Sigmoid colon (tissue), 7 donors: ENCODE data around the gene PCDHGA2. TPM values are rescaled to one million over a fixed set of nuclear protein-coding genes. Genes with fewer than 3 reads are reported as not detected.

ENCODE experiments used
- DNase-seq: peaks from one replicate; pipeline ENCODE4 v3.0.0-alpha.2; 2019
- H3K27ac ChIP-seq, 4 donors: fragments of 200-600 bp; sonication (generic); one replicate each; pipeline ENCODE4 v1.5.1; 2016 to 2019; ENCODE audit warnings: mild to moderate bottlenecking in 1 of 4
- H3K27me3 ChIP-seq, 3 donors: fragments of 200-600 bp; sonication (generic); one replicate each; pipeline ENCODE4 v1.5.1; 2019; ENCODE audit warnings: mild to moderate bottlenecking in 1 of 3
- H3K36me3 ChIP-seq, 4 donors: fragments of 200-600 bp; sonication (generic); one replicate each; pipeline ENCODE4 v1.5.1; 2016 to 2019
- H3K4me1 ChIP-seq, 4 donors: fragments of 200-600 bp; sonication (generic); one replicate each; pipeline ENCODE4 v1.5.1; 2017 to 2019
- H3K4me3 ChIP-seq, 4 donors: fragments of 200-600 bp; sonication (generic); one replicate each; pipeline ENCODE4 v1.5.1; 2017 to 2019; ENCODE audit warnings: mild to moderate bottlenecking in 2 of 4, moderate library complexity in 1 of 4
- H3K9me3 ChIP-seq, 4 donors: fragments of 200-600 bp in 3 of 4; sonication (generic) in 3 of 4; one replicate each; pipeline versions ENCODE4 v1.5.1 to v1.6.1; 2013 to 2019
- CTCF ChIP-seq, 4 experiments: fragments of 450-650 bp in 3 of 4; fragments of 200-600 bp in 1 of 4; IDR thresholded peaks; one replicate each; pipeline ENCODE4 v1.5.1; 2016 to 2019; ENCODE audit warnings: antibody characterized with exemption in 4 of 4, mild to moderate bottlenecking in 3 of 4, moderate library complexity in 2 of 4
- EP300 ChIP-seq, 4 donors: sonication (generic); formaldehyde crosslinking; IDR thresholded peaks; one replicate each; pipeline ENCODE4 v1.6.1; 2017; ENCODE audit warnings: antibody characterized with exemption in 4 of 4
- POLR2A ChIP-seq, 2 donors: fragments of 450-650 bp; IDR thresholded peaks; one replicate each; pipeline ENCODE4 v1.6.1; 2016; ENCODE audit warnings: antibody characterized with exemption in 2 of 2, mild to moderate bottlenecking in 2 of 2, moderate library complexity in 2 of 2
- POLR2AphosphoS5 ChIP-seq, 4 donors: sonication (generic); formaldehyde crosslinking; IDR thresholded peaks; one replicate each; pipeline ENCODE4 v1.6.1; 2017; ENCODE audit warnings: antibody characterized with exemption in 4 of 4
- WGBS, 2 donors: extraction: QIAGEN DNeasy Blood & Tissue Kit; methylation state at CpG; one replicate each; pipeline ENCODE4 v1.1.7; 2013; 5-methylcytosine and 5-hydroxymethylcytosine counted together
- intact Hi-C: fragments of 100-400 bp; cut with DNase I; formaldehyde crosslinking; loops from one replicate; pipeline ENCODE4 v1.15.1; 2023
- polyA plus RNA-seq, 3 donors: library from polyadenylated mRNA; stranded (reverse); fragments of 200-250 nt; gene quantifications; one replicate each; pipeline ENCODE4 v1.2.3, GENCODE V29; 2013
- total RNA-seq, 4 donors: library from RNA; depleted of rRNA; stranded (reverse); fragments of >200 nt; gene quantifications; one replicate each; pipeline ENCODE4 v1.1.0, GENCODE V29; 2016
- donor health status: healthy with polysubstance abuse.
- donor health status: Bipolar disorder and iron deficiency.
- donor health status: healthy.

Gene PCDHGA2
- total and polyA plus RNA-seq, 7 donors = 0.47 to 4.9 (median 3.6) TPM; not detected in 2

DNA sequence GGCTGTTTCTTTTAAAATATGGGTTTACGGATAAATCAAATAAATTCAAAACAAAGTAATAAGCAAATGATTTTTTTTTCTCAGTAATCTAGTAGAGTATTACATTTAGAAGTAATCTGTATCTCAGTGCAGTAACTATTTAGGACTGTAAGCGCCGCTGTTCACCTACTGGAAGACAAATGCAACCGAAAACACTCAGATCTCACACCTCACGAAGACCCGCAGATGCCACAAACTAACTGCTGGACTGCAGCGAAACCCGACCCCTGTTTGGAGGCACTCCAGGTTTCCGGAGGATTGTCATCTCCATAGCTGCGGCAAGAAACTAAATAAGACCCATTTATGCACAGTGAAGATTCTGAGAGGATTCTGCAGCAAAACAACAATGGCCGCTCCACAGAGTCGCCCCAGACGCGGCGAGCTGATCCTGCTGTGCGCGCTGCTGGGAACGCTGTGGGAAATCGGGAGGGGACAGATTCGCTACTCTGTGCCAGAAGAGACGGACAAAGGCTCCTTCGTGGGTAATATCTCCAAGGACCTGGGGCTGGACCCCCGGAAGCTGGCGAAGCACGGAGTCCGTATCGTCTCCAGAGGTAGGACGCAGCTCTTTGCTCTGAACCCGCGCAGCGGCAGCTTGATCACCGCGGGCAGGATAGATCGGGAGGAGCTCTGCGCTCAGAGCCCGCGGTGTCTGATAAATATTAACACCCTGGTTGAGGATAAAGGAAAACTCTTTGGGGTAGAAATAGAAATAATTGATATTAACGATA, 54.1 kb downstream of the PCDHGA2 start, which contains the start of gene PCDHGA8:
Gene PCDHGA8, plus strand, starts transcription at position 205 of the 770 bp plus-strand sequence. Its CDS starts 181 bp downstream, at position 386.
- H3K4me1 ChIP-seq = no peaks in the 10 kb centered on the region
- TF ChIP-seq EP300 (IDR thresholded peaks at IDR 0.05) = no peak
- TF ChIP-seq POLR2A (IDR thresholded peaks at IDR 0.05) = no peak
- no peak for TF ChIP-seq CTCF (IDR thresholded peaks at IDR 0.05)
- TF ChIP-seq POLR2AphosphoS5 (IDR thresholded peaks at IDR 0.05) = no peak
- 34 to 60% methylated on average over 38 of the region's 38 CpGs for whole genome bisulfite sequencing, 2 donors
- H3K4me3 ChIP-seq = no peak within 1 kb of the TSS
- peaks cover 36 to 91% (median 64%) of the 10 kb centered on the region in 4 donors for H3K9me3 ChIP-seq
- no peak within 1 kb of the TSS for H3K27ac ChIP-seq
- no peaks in the 10 kb centered on the region for H3K36me3 ChIP-seq
- intact Hi-C loops = no loop called here
- DNase-seq = no peak
- H3K27me3 ChIP-seq = peaks cover 0 to 17% (median 0%) of the 10 kb centered on the region in 3 donors

Other genes with a start within 250 kb of the PCDHGA2 start
Only the 30 nearest of the 38 such genes appear.
- gene PCDHB9, start 151.6 kb upstream of the PCDHGA2 start, total RNA-seq = 1 to 10 TPM; 2.1 to 6.2 (median 5.1) TPM
- under 1 TPM in 2 of 3 donors, not detected in 1; under 0.01 to 0.26 TPM for gene PCDHB9, start 151.6 kb upstream of the PCDHGA2 start, polyA plus RNA-seq
- 1 to 10 TPM; 3.9 to 6.2 (median 4.9) TPM for gene PCDHB10, start 146.4 kb upstream of the PCDHGA2 start, total RNA-seq
- under 1 TPM in 2 of 3 donors, not detected in 1; 0.60 to 0.80 TPM for gene PCDHB10, start 146.4 kb upstream of the PCDHGA2 start, polyA plus RNA-seq
- 1 to 10 TPM; 1.8 to 5.0 (median 3.6) TPM for gene PCDHB11, start 139.1 kb upstream of the PCDHGA2 start, total RNA-seq
- under 1 TPM in 1 of 3 donors, not detected in 2; 0.34 TPM for gene PCDHB11, start 139.1 kb upstream of the PCDHGA2 start, polyA plus RNA-seq
- 10 to 100 TPM in 1 of 4 donors, 1 to 10 TPM in 3; 4.3 to 10.2 (median 5.7) TPM for gene PCDHB12, start 130.0 kb upstream of the PCDHGA2 start, total RNA-seq
- gene PCDHB12, start 130.0 kb upstream of the PCDHGA2 start, polyA plus RNA-seq = under 1 TPM in 2 of 3 donors, not detected in 1; 0.34 to 0.60 TPM
- 1 to 10 TPM; 3.3 to 7.8 (median 6.1) TPM for gene PCDHB13, start 124.8 kb upstream of the PCDHGA2 start, total RNA-seq
- under 1 TPM in 2 of 3 donors, not detected in 1; 0.23 to 0.52 TPM for gene PCDHB13, start 124.8 kb upstream of the PCDHGA2 start, polyA plus RNA-seq
- gene PCDHB14, start 115.4 kb upstream of the PCDHGA2 start, total RNA-seq = 10 to 100 TPM in 1 of 4 donors, 1 to 10 TPM in 3; 6.3 to 10.5 (median 8.3) TPM
- gene PCDHB14, start 115.4 kb upstream of the PCDHGA2 start, polyA plus RNA-seq = 1 to 10 TPM in 1 of 3 donors, not detected in 2; 1.0 TPM
- 1 to 10 TPM; 2.9 to 7.3 (median 5.4) TPM for gene PCDHB15, start 93.4 kb upstream of the PCDHGA2 start, total RNA-seq
- under 1 TPM in 2 of 3 donors, not detected in 1; 0.23 to 0.93 TPM for gene PCDHB15, start 93.4 kb upstream of the PCDHGA2 start, polyA plus RNA-seq
- under 1 TPM in 2 of 4 donors, not detected in 2; 0.81 to 0.82 TPM for gene SLC25A2, start 34.7 kb upstream of the PCDHGA2 start, total RNA-seq
- gene SLC25A2, start 34.7 kb upstream of the PCDHGA2 start, polyA plus RNA-seq = under 1 TPM in 1 of 3 donors, not detected in 2; 0.35 TPM
- 10 to 100 TPM; 44.9 to 62.2 (median 48.1) TPM for gene TAF7, start 18.0 kb upstream of the PCDHGA2 start, total RNA-seq
- 10 to 100 TPM; 60.1 to 68.0 (median 62.7) TPM for gene TAF7, start 18.0 kb upstream of the PCDHGA2 start, polyA plus RNA-seq
- 1 to 10 TPM in 3 of 4 donors, under 1 TPM in 1; 0.71 to 1.4 (median 1.1) TPM for gene PCDHGA1, start 8.2 kb upstream of the PCDHGA2 start, total RNA-seq
- gene PCDHGA1, start 8.2 kb upstream of the PCDHGA2 start, polyA plus RNA-seq = under 1 TPM in 1 of 3 donors, not detected in 2; 0.26 TPM
- gene PCDHGA3, start 5.1 kb downstream of the PCDHGA2 start, total RNA-seq = 1 to 10 TPM; 1.5 to 4.4 (median 3.1) TPM
- under 1 TPM in 2 of 3 donors, not detected in 1; 0.19 to 0.60 TPM for gene PCDHGA3, start 5.1 kb downstream of the PCDHGA2 start, polyA plus RNA-seq
- gene PCDHGB1, start 11.3 kb downstream of the PCDHGA2 start, total RNA-seq = 1 to 10 TPM; 2.5 to 8.4 (median 4.1) TPM
- gene PCDHGB1, start 11.3 kb downstream of the PCDHGA2 start, polyA plus RNA-seq = under 1 TPM in 1 of 3 donors, not detected in 2; 0.26 TPM
- gene PCDHGA4, start 16.3 kb downstream of the PCDHGA2 start, total RNA-seq = 10 to 100 TPM in 1 of 4 donors, 1 to 10 TPM in 3; 5.0 to 11.3 (median 6.7) TPM
- under 1 TPM in 1 of 3 donors, not detected in 2; 0.47 TPM for gene PCDHGA4, start 16.3 kb downstream of the PCDHGA2 start, polyA plus RNA-seq
- gene PCDHGB2, start 21.2 kb downstream of the PCDHGA2 start, total RNA-seq = 10 to 100 TPM in 2 of 4 donors, 1 to 10 TPM in 2; 4.3 to 12.9 (median 8.0) TPM
- gene PCDHGB2, start 21.2 kb downstream of the PCDHGA2 start, polyA plus RNA-seq = under 1 TPM in 1 of 3 donors, not detected in 2; 0.51 TPM
- 1 to 10 TPM; 5.3 to 8.3 (median 7.2) TPM for gene PCDHGA5, start 25.4 kb downstream of the PCDHGA2 start, total RNA-seq
- gene PCDHGA5, start 25.4 kb downstream of the PCDHGA2 start, polyA plus RNA-seq = under 1 TPM in 1 of 3 donors, not detected in 2; 0.57 TPM
- gene PCDHGB3, start 31.5 kb downstream of the PCDHGA2 start, total RNA-seq = 10 to 100 TPM in 1 of 4 donors, 1 to 10 TPM in 3; 6.1 to 16.1 (median 7.7) TPM
- gene PCDHGB3, start 31.5 kb downstream of the PCDHGA2 start, polyA plus RNA-seq = under 1 TPM in 2 of 3 donors, not detected in 1; under 0.01 to 0.41 TPM
- 10 to 100 TPM in 2 of 4 donors, 1 to 10 TPM in 2; 5.4 to 13.6 (median 8.4) TPM for gene PCDHGA6, start 35.1 kb downstream of the PCDHGA2 start, total RNA-seq
- gene PCDHGA6, start 35.1 kb downstream of the PCDHGA2 start, polyA plus RNA-seq = under 1 TPM in 1 of 3 donors, not detected in 2; 0.85 TPM
- gene PCDHGA7, start 44.0 kb downstream of the PCDHGA2 start, total RNA-seq = 10 to 100 TPM in 3 of 4 donors, 1 to 10 TPM in 1; 8.2 to 15.2 (median 10.9) TPM
- gene PCDHGA7, start 44.0 kb downstream of the PCDHGA2 start, polyA plus RNA-seq = under 1 TPM in 1 of 3 donors, not detected in 2; 0.42 TPM
- gene PCDHGB4, start 48.9 kb downstream of the PCDHGA2 start, total RNA-seq = 1 to 10 TPM; 6.1 to 9.1 (median 7.5) TPM
- under 1 TPM in 1 of 3 donors, not detected in 2; 0.54 TPM for gene PCDHGB4, start 48.9 kb downstream of the PCDHGA2 start, polyA plus RNA-seq
- gene PCDHGA8, start 53.9 kb downstream of the PCDHGA2 start, total RNA-seq = 1 to 10 TPM; 4.4 to 7.9 (median 6.6) TPM
- under 1 TPM in 1 of 3 donors, not detected in 2; 0.16 TPM for gene PCDHGA8, start 53.9 kb downstream of the PCDHGA2 start, polyA plus RNA-seq
- gene PCDHGB5, start 59.2 kb downstream of the PCDHGA2 start, total RNA-seq = 10 to 100 TPM; 10.0 to 16.6 (median 11.8) TPM
- gene PCDHGB5, start 59.2 kb downstream of the PCDHGA2 start, polyA plus RNA-seq = 1 to 10 TPM in 1 of 3 donors, under 1 TPM in 1, not detected in 1; 0.23 to 1.3 TPM
- 10 to 100 TPM in 3 of 4 donors, 1 to 10 TPM in 1; 7.5 to 15.8 (median 11.3) TPM for gene PCDHGA9, start 64.0 kb downstream of the PCDHGA2 start, total RNA-seq
- under 1 TPM in 1 of 3 donors, not detected in 2; 0.79 TPM for gene PCDHGA9, start 64.0 kb downstream of the PCDHGA2 start, polyA plus RNA-seq
- gene PCDHGB6, start 69.3 kb downstream of the PCDHGA2 start, total RNA-seq = 10 to 100 TPM in 3 of 4 donors, 1 to 10 TPM in 1; 8.9 to 15.0 (median 12.1) TPM
- 1 to 10 TPM in 1 of 3 donors, not detected in 2; 1.2 TPM for gene PCDHGB6, start 69.3 kb downstream of the PCDHGA2 start, polyA plus RNA-seq
- 10 to 100 TPM in 2 of 4 donors, 1 to 10 TPM in 2; 6.1 to 11.5 (median 9.0) TPM for gene PCDHGA10, start 74.2 kb downstream of the PCDHGA2 start, total RNA-seq
- gene PCDHGA10, start 74.2 kb downstream of the PCDHGA2 start, polyA plus RNA-seq = 1 to 10 TPM in 1 of 3 donors, under 1 TPM in 2; 0.23 to 1.0 (median 0.60) TPM
- 10 to 100 TPM; 16.1 to 19.4 (median 17.6) TPM for gene PCDHGB7, start 78.9 kb downstream of the PCDHGA2 start, total RNA-seq
- 1 to 10 TPM in 1 of 3 donors, under 1 TPM in 1, not detected in 1; 0.60 to 2.4 TPM for gene PCDHGB7, start 78.9 kb downstream of the PCDHGA2 start, polyA plus RNA-seq
- gene PCDHGA11, start 82.3 kb downstream of the PCDHGA2 start, total RNA-seq = 10 to 100 TPM in 1 of 4 donors, 1 to 10 TPM in 3; 6.1 to 10.8 (median 8.1) TPM
- under 1 TPM in 1 of 3 donors, not detected in 2; 0.89 TPM for gene PCDHGA11, start 82.3 kb downstream of the PCDHGA2 start, polyA plus RNA-seq
- gene PCDHGA12, start 91.7 kb downstream of the PCDHGA2 start, total RNA-seq = 10 to 100 TPM in 2 of 4 donors, 1 to 10 TPM in 2; 5.4 to 14.1 (median 11.3) TPM
- under 1 TPM in 1 of 3 donors, not detected in 2; 0.80 TPM for gene PCDHGA12, start 91.7 kb downstream of the PCDHGA2 start, polyA plus RNA-seq
- 10 to 100 TPM; 31.4 to 47.8 (median 39.4) TPM for gene PCDHGC3, start 137.2 kb downstream of the PCDHGA2 start, total RNA-seq
- gene PCDHGC3, start 137.2 kb downstream of the PCDHGA2 start, polyA plus RNA-seq = 10 to 100 TPM in 2 of 3 donors, 1 to 10 TPM in 1; 5.1 to 24.1 (median 23.4) TPM
- gene PCDHGC4, start 146.3 kb downstream of the PCDHGA2 start, total RNA-seq = 1 to 10 TPM; 2.5 to 8.6 (median 5.2) TPM
- gene PCDHGC4, start 146.3 kb downstream of the PCDHGA2 start, polyA plus RNA-seq = under 1 TPM in 1 of 3 donors, not detected in 2; 0.47 TPM
- gene PCDHGC5, start 150.3 kb downstream of the PCDHGA2 start, total RNA-seq = 1 to 10 TPM; 1.1 to 5.6 (median 3.6) TPM
- under 1 TPM in 2 of 3 donors, not detected in 1; 0.26 to 0.60 TPM for gene PCDHGC5, start 150.3 kb downstream of the PCDHGA2 start, polyA plus RNA-seq